B cell (primary cell): Measurements from ENCODE around the gene AURKA.

Experiments
- EZH2 ChIP-seq: IDR thresholded peaks from 2 replicates; pipeline ENCODE4 v1.6.1; 2012; ENCODE audit warnings: borderline replicate concordance, low read depth, mild to moderate bottlenecking, moderate library complexity, low read length; ENCODE audit not compliant: insufficient read depth, poor library complexity, severe bottlenecking
- TF ChIP-seq, protein P1 (sequence below): fragments of 200-600 bp; IDR thresholded peaks from one replicate; pipeline ENCODE4 v1.8.0; 2022; ENCODE audit warnings: antibody characterized with exemption, mild to moderate bottlenecking

GRCh38 chr20:56343861-56344381 is 48.1 kb downstream of the AURKA start:
- TF ChIP-seq, protein P1, sequence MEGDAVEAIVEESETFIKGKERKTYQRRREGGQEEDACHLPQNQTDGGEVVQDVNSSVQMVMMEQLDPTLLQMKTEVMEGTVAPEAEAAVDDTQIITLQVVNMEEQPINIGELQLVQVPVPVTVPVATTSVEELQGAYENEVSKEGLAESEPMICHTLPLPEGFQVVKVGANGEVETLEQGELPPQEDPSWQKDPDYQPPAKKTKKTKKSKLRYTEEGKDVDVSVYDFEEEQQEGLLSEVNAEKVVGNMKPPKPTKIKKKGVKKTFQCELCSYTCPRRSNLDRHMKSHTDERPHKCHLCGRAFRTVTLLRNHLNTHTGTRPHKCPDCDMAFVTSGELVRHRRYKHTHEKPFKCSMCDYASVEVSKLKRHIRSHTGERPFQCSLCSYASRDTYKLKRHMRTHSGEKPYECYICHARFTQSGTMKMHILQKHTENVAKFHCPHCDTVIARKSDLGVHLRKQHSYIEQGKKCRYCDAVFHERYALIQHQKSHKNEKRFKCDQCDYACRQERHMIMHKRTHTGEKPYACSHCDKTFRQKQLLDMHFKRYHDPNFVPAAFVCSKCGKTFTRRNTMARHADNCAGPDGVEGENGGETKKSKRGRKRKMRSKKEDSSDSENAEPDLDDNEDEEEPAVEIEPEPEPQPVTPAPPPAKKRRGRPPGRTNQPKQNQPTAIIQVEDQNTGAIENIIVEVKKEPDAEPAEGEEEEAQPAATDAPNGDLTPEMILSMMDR, result no peak
- TF ChIP-seq EZH2, result no peak
